ENCODE measurements around the gene PSG6. TPM values are rescaled to one million over a fixed set of nuclear protein-coding genes. Genes with fewer than 3 reads are reported as not detected.
"Not testable (repeated sequence)": the region's sequence is repeated elsewhere in the genome, so short reads cannot be mapped to it uniquely, and the experiment has no call there.

The PSG6 gene
- total RNA-seq: not detected

DNA sequence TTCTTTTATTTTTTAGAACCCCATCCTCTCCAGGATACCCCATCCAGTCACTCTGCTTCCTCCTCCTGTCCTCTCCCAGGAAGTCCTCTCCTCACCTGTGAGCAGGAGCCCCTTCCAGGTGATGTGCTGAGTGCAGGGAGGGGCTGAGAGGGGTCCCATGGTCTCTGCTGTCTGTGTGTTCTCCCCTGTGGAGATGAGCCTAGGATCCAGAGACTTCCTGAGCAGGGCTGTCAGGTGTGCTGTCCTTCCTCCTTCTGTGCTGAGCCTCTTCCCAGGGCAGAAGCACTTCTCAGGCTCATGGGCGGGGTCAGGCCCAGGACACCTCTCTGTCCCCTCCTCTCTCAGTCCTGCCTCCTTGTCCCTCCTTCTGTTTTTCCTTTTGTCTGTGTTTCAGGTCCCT is at the start of gene PSG6:
Gene PSG6, minus strand, starts transcription at position 261 of the 400 bp plus-strand sequence. Its CDS starts 102 bp downstream, at position 159.
- H3K4me3 Mint-ChIP-seq, H3K9me3 Mint-ChIP-seq, H3K27ac Mint-ChIP-seq: not testable (repeated sequence)

DNA sequence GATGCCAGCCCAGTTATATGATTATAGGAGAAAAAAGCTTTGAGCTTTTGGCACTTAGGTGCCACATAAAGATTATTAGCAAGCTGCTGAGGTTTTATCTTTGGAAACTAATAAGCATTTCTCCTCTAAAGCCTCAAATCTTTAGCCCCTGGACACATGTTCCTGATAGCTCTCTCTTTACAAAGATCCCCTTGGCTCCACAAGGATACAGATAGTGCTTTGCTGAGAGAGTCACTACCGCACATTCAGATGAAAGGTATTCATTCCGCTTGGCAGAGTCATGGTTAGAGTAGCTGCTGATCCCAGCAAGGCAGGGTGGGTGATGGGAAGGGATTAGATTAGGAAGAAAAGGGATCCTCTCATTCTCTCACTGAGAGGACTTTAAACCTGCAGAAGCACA is 47.5 kb upstream of the PSG6 start:
- Mint-ChIP-seq H3K4me1 (ENCODE audit: low read depth in 2 of 2) (no peaks in the 10 kb centered on the region), H3K36me3 (no peaks in the 10 kb centered on the region), H3K27ac (no peak overlapping the region), H3K4me3 (no peak overlapping the region), H3K9me3 (no peaks in the 10 kb centered on the region), H3K27me3 (peaks cover 4 to 19% of the 10 kb centered on the region in 2 donors)
- DNase-seq (ENCODE audit: low spot score) (no peak), ATAC-seq (no peak)

More for the DNA sequence above, at the start of gene PSG6:
- not testable (repeated sequence) for DNase-seq (ENCODE audit: low spot score); H3K27me3 Mint-ChIP-seq; H3K4me1 Mint-ChIP-seq (ENCODE audit: low read depth in 2 of 2); ATAC-seq; H3K36me3 Mint-ChIP-seq

DNA sequence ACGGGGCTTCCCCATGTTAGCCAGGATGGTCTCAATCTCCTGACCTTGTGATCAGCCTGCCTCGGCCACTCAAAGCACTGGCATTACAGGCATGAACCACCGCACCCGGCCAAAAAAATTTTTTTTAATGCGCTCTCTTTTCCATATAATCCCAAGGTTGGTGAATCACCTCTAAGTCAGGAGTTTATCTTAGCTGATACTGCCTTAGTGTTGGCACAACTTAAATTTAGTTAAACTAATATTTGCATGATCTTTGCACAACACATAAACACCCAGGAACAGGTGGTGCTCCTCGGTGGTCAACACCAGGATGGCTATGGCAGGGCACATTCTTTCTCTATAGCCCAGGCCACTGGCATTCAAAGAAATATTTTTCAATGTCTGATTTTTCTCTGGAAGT is 43.4 kb upstream of the PSG6 start:
- Mint-ChIP-seq H3K27me3 (peaks cover 4 to 25% of the 10 kb centered on the region in 2 donors), H3K27ac (no peak overlapping the region), H3K36me3 (no peaks in the 10 kb centered on the region), H3K4me3 (no peak overlapping the region), H3K4me1 (ENCODE audit: low read depth in 2 of 2) (no peaks in the 10 kb centered on the region), H3K9me3 (no peaks in the 10 kb centered on the region)
- ATAC-seq (no peak), DNase-seq (ENCODE audit: low spot score) (no peak)

DNA sequence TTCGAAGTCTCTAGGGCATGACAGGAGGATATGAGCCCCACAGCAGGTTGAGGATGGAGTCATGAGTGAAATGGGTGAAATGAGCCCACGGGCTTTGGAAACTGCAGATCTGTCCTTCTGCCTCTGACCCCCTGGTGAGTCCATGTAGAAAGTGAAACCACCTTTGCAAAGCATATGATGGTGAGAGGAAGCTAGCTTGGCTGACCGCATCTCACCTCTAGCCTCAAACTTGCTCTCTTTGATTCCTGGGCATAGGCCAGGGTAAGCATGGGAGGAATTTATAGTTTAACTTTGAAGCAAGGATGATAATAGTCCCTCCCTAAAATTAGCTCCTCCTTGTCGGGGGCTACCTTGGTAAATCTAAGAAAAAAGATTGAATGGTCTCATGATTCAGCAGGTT is 34.4 kb upstream of the PSG6 start:
- H3K27ac Mint-ChIP-seq; H3K4me3 Mint-ChIP-seq; ATAC-seq; H3K4me1 Mint-ChIP-seq (ENCODE audit: low read depth in 2 of 2); H3K27me3 Mint-ChIP-seq; H3K9me3 Mint-ChIP-seq; H3K36me3 Mint-ChIP-seq; DNase-seq (ENCODE audit: low spot score): not testable (repeated sequence)

DNA sequence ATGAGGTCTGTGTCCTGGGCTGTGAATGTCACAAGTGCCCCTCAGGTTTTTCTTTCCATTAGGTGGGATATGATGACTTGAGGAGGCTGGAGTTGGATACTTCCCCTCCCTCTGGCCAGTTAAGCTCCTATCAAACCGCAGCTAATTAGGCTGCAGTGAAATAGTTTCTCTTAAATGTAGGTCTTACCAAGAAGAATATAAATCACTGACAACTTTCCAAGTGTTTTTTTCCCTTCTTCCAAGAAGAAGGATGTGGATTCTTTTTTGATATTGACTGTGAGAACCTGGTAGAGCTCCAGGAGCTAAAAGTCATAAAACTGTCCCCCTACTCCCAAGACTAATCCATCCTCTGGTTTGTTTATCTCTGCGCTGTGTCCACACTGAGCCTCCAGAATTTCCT is 33.8 kb upstream of the PSG6 start:
- DNase-seq (ENCODE audit: low spot score); H3K4me3 Mint-ChIP-seq; H3K4me1 Mint-ChIP-seq (ENCODE audit: low read depth in 2 of 2); H3K27ac Mint-ChIP-seq; H3K36me3 Mint-ChIP-seq; H3K9me3 Mint-ChIP-seq; ATAC-seq: not testable (repeated sequence)
- peaks cover 8 to 11% of the 10 kb centered on the region in 2 donors for H3K27me3 Mint-ChIP-seq

DNA sequence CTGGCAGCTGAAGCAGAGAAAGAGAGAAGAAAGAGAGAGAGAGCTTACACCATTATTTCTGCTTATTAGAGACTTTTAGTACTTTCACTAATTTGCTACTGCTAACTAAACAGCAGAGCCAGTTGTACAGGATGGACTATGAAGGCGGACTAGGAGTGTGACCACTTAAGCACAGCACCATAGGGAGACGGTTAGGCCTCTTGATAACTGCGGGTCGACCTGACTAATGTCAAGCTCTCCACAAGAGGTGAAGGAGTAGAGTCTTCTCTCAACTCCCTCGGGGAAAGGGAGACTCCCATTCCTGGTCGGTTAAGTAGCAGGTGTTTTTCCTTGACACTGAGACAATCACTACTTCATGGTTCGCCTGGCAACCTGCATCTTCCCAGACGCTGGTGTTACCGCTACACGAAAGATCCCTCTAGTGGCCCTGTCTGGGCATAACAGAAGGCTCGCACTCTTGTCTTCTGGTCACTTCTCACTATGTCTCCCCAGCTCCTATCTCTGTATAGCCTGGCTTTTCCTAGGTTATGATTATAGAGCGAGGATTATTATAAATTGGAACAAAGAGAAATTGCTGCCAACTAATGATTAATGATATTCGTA is 24.6 kb upstream of the PSG6 start:
- Mint-ChIP-seq H3K27ac (no peak overlapping the region), H3K36me3 (no peaks in the 10 kb centered on the region), H3K4me3 (no peak overlapping the region), H3K9me3 (no peaks in the 10 kb centered on the region), H3K4me1 (ENCODE audit: low read depth in 2 of 2) (no peaks in the 10 kb centered on the region), H3K27me3 (peaks cover 24 to 48% of the 10 kb centered on the region in 2 donors)
- no peak for DNase-seq (ENCODE audit: low spot score)
- ATAC-seq: no peak

DNA sequence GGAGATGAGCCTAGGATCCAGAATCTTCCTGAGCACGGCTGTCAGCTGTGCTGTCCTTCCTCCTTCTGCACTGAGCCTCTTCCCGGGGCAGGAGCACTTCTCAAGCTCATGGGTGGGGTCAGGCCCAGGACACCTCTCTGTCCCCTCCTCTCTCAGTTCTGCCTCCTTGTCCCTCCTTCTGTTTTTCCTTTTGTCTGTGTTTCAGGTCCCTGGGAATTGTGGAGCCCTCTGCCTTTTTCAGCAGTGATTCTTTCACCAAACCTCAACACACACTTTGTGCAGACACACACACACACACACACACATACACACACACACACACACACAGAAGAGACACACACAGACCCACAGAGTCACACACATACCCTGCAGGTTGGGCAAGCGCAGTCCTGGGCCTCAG is 19.4 kb upstream of the PSG6 start, which contains the start of gene PSG7:
Gene PSG7, minus strand, starts transcription at position 101 of the 400 bp plus-strand sequence. CDS start 131 bp downstream, outside the sequence.
- not testable (repeated sequence) for ATAC-seq; H3K4me1 Mint-ChIP-seq (ENCODE audit: low read depth in 2 of 2); H3K9me3 Mint-ChIP-seq; H3K36me3 Mint-ChIP-seq; H3K4me3 Mint-ChIP-seq; DNase-seq (ENCODE audit: low spot score); H3K27ac Mint-ChIP-seq
- peaks cover 14 to 28% of the 10 kb centered on the region in 2 donors for H3K27me3 Mint-ChIP-seq

DNA sequence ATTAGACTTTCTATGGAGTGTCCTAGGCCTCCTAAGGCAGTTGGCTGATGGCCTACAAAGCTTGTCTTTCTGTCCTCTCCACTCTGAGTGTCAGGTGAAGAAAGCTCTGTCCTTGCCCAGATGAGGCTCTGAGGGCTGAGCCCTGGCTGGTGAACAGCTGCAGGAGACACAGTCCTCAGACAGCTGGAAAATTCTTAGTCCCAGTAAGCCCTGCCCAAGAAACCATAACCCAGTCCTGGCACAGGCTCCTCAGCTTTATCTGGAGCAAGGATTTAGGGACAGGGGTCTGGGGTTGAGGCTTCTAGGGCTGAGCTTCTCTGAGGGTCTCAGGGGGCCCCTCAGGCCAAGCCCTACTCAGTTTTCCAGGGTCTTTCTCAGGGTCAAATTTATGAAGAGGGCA is 17.0 kb upstream of the PSG6 start:
- not testable (repeated sequence) for H3K4me1 Mint-ChIP-seq (ENCODE audit: low read depth in 2 of 2); H3K36me3 Mint-ChIP-seq; H3K4me3 Mint-ChIP-seq; ATAC-seq; H3K27ac Mint-ChIP-seq; H3K9me3 Mint-ChIP-seq; DNase-seq (ENCODE audit: low spot score)
- peaks cover 12 to 17% of the 10 kb centered on the region in 2 donors for H3K27me3 Mint-ChIP-seq

DNA sequence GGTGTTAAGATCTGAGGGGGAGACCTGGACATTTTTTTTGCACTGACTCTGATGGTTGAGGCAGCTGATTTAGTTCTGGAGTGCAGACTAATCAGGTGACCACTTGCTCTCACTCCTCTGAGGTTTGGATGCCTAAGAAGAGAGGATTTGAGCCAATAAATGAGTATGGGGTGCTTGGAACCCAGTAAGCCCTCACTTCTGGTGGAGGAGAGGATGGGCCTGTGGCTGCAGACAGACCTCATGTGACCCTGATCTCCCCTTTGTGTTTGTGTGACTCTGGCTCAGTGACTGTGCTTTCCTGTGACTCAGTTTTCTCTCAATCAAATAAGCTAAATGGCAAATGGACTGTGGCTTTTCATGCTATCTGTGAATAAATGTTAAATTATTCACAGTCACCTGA is 16.5 kb upstream of the PSG6 start:
- ATAC-seq; H3K27ac Mint-ChIP-seq; H3K36me3 Mint-ChIP-seq; H3K4me1 Mint-ChIP-seq (ENCODE audit: low read depth in 2 of 2); H3K9me3 Mint-ChIP-seq; DNase-seq (ENCODE audit: low spot score); H3K4me3 Mint-ChIP-seq: not testable (repeated sequence)
- peaks cover 12 to 17% of the 10 kb centered on the region in 2 donors for H3K27me3 Mint-ChIP-seq

DNA sequence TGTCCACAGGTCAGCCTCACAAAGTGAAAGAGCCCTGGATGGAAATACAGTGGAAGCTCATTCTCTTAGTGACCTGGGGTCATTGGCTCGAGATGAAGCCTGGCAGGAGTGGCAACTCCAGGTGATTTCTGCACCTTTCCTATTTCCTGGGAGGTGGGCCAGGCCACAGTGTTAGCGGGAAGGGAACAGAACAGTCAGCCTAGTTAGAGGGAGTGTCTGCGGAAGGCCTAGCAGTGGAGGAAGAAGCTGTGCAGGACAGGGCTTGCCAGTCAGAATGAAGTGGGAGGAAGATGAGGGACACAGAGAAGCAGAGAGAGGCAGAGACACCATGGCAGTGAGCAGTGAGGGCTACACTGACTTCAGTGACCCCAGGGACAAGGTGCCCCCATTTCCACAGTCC is 15.7 kb upstream of the PSG6 start:
- H3K4me3 Mint-ChIP-seq; H3K4me1 Mint-ChIP-seq (ENCODE audit: low read depth in 2 of 2); ATAC-seq; H3K9me3 Mint-ChIP-seq; H3K36me3 Mint-ChIP-seq; H3K27ac Mint-ChIP-seq; DNase-seq (ENCODE audit: low spot score): not testable (repeated sequence)
- H3K27me3 Mint-ChIP-seq: peaks cover 13 to 17% of the 10 kb centered on the region in 2 donors

DNA sequence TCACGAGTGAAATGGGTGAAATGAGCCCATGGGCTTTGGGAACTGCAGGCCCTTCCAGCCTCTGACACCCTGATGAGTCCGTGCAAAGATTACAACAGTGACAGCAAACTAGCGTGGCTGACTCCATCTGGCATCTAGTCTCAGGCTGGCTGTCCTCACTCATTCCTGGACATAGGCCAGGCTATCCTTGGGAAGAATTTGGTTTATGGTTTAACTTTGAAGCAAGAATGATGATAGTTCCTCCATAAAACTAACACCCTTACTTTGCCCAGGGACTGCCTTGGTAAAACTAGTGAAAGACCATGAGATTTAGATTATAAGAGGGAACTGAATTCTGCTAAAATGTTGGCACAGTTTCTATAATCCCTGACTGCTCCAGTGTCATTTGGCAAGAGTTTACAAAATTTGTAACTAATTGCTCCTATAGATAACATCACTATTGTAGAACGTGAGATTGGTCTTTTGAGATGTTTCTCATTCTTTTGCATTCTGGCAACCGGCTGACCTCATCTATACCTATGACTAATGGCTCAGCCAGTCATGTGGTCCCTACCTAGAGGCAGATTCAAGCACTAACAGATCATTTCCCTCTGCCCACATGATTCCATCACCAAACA is 14.9 kb upstream of the PSG6 start:
- H3K4me1 Mint-ChIP-seq (ENCODE audit: low read depth in 2 of 2); H3K36me3 Mint-ChIP-seq; H3K27ac Mint-ChIP-seq; H3K4me3 Mint-ChIP-seq; H3K9me3 Mint-ChIP-seq; DNase-seq (ENCODE audit: low spot score); ATAC-seq: not testable (repeated sequence)
- peaks cover 11 to 16% of the 10 kb centered on the region in 2 donors for H3K27me3 Mint-ChIP-seq

DNA sequence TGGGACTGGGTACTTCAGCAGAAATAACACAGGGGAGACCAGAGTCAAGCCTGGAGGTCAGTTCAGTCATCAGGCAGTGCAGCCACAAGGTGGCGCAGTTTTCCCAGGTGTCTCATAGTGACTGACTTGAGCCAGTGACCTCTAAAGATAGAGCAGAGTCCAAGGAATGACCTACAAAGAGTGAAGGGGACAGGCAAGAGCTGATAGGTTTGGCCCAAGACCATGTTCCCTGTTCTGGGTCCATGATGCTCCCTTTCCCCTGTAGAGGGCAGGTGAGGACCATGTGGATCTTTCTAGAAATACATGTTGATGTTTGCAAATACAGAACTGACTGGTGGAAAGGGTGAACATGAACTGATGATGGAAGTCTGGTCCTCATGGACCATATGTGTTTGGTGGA is 12.5 kb upstream of the PSG6 start:
- H3K27ac Mint-ChIP-seq; H3K4me3 Mint-ChIP-seq; ATAC-seq; H3K4me1 Mint-ChIP-seq (ENCODE audit: low read depth in 2 of 2); H3K9me3 Mint-ChIP-seq; DNase-seq (ENCODE audit: low spot score); H3K36me3 Mint-ChIP-seq: not testable (repeated sequence)
- peaks cover 0 to 16% of the 10 kb centered on the region in 2 donors for H3K27me3 Mint-ChIP-seq

DNA sequence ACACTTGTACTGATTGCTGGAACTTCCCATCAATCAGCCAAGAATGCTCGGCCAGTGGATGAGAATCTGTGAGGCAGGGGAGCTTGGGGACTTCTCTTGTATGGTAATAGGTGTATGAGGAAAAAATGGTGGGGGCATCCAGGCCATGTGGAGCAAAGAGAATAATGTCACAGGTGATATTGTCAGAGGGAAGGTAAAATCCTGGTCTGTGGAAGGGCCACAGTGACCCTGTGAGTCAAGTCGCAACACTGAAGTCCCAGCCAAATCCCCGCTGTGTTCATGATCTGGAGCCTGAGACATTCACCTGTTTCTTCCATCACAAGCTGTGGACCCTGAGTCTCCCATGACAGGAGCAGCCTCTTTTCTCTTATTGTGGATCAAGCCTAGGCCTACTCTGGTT is 11.2 kb upstream of the PSG6 start:
- ATAC-seq: no peak
- no peaks in the 10 kb centered on the region for H3K9me3 Mint-ChIP-seq
- H3K27me3 Mint-ChIP-seq: peaks cover 0 to 16% of the 10 kb centered on the region in 2 donors
- no peak for DNase-seq (ENCODE audit: low spot score)
- no peak overlapping the region for H3K4me3 Mint-ChIP-seq
- H3K36me3 Mint-ChIP-seq: no peaks in the 10 kb centered on the region
- H3K4me1 Mint-ChIP-seq (ENCODE audit: low read depth in 2 of 2): no peaks in the 10 kb centered on the region
- H3K27ac Mint-ChIP-seq: no peak overlapping the region

DNA sequence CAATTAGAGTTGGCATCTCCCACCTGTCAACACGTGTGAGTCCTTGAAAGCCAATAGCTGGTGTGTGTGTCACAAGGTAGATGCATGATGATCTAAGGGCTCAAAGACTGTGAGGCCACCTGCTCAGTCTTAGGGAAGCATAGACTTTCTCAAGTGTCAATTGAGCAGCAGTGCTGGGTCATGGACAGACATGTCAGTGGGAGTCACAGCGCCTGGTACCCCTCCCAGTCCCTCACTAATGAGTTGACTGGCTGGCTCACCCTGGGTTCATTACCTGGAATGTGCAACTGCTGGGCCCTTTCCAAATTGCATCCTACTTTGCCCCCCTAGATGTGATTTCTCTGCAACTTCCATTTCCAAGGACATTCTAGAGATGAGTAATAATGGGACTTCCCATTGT is 9.1 kb upstream of the PSG6 start:
- Mint-ChIP-seq H3K4me1 (ENCODE audit: low read depth in 2 of 2) (no peaks in the 10 kb centered on the region), H3K9me3 (no peaks in the 10 kb centered on the region), H3K27me3 (peaks cover 0 to 16% of the 10 kb centered on the region in 2 donors), H3K4me3 (no peak overlapping the region), H3K36me3 (no peaks in the 10 kb centered on the region), H3K27ac (no peak overlapping the region)
- no peak for DNase-seq (ENCODE audit: low spot score)
- ATAC-seq: no peak
